AG04449 (cell line): Measurements from ENCODE around the gene POLE.

Source experiments
- CTCF ChIA-PET: fragments of 350-600 bp; formaldehyde crosslinking; extraction: SDS; loops from one replicate; lab custom pipeline; 2021; ENCODE audit warnings: antibody characterized with exemption; lab: Yijun Ruan, JAX
- POLR2A ChIA-PET: fragments of 400-600, 350-600 bp; formaldehyde crosslinking; extraction: SDS; loops from one replicate; lab custom pipeline; 2020; ENCODE audit warnings: antibody characterized with exemption, inconsistent platforms; lab: Yijun Ruan, JAX
- DNase-seq: peaks from one replicate; pipeline ENCODE4 v3.0.0-alpha.2; 2010; ENCODE audit warnings: low read depth, low spot score
- H3K4me3 ChIP-seq: 2 replicates; pipeline ENCODE4 v1.5.1; 2011; ENCODE audit warnings: low read depth, mild to moderate bottlenecking, control low read depth, low read length
- CTCF ChIP-seq: IDR thresholded peaks from one replicate; pipeline ENCODE4 v1.5.1; 2011; ENCODE audit warnings: mild to moderate bottlenecking, moderate library complexity, low read length, control low read depth, inconsistent platforms; ENCODE audit not compliant: insufficient read depth; ENCODE audit errors: missing control alignments

The POLE gene

DNA sequence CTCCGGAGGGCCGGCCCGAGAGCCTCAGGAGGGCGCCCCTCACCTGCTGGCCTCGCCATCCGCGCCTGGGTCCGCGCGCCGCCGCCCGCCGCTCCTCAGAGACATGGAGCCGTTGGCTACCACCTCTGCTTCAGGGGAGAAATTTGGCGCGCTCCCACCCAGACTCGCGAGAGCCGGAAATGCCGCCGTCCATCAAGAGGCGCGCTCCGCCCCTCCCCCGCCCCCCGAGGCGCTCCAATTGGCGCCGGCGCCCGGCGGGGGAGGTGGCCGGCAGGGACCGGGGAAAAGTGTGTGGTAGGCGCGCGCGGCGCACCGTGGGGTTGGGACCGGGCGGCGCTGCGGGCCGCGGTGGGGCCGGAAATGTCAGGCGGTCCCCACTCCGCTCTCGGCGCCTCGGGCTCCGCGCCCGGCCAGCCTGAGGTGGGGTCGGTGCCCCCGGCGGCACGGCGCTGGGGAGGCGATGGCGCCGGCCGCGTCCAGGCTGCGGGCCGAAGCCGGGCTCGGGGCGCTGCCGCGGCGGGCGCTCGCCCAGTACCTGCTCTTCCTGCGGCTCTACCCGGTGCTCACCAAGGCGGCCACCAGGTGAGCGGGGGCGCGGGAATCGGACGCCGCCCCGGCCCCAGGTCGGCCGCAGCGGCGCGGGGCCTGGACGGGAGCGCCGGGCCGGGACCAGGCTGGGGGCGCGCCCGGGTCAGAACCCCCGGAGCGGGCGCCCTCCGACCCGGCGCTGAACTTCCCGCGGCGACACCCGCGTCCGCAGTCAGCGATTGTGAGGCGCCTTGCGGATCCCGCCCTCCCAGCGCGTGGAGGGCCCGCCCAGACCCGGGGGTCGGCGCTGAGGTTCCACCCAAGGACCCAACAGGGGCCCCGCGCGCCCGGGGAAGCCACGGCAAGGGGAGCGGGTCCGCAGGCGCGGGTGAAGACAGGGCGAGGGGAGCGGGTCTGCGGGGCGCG is at the start of gene POLE, which contains the start of gene PXMP2:
POLE (minus strand) TSS at position 132 of the 954 bp plus-strand sequence; CDS start at position 105, 27 bp downstream.
PXMP2 (plus strand) TSS at position 377 of the 954 bp plus-strand sequence; CDS start at position 461, 84 bp downstream.
- DNase-seq = peak; percentile 26
- POLR2A ChIA-PET = no interaction called here
- H3K4me3 ChIP-seq = peak within 1 kb of the TSS; percentile 61
- TF ChIP-seq CTCF = no peak
- CTCF ChIA-PET = no interaction called here

- no peak overlapping the region for H3K4me3 ChIP-seq
- ChIA-PET CTCF (no interaction called here), POLR2A (no interaction called here)
- no peak for TF ChIP-seq CTCF
- DNase-seq = no peak
These were observed 49.8 kb upstream of the POLE start for GRCh38 chr12:132736913-132737312.

DNA sequence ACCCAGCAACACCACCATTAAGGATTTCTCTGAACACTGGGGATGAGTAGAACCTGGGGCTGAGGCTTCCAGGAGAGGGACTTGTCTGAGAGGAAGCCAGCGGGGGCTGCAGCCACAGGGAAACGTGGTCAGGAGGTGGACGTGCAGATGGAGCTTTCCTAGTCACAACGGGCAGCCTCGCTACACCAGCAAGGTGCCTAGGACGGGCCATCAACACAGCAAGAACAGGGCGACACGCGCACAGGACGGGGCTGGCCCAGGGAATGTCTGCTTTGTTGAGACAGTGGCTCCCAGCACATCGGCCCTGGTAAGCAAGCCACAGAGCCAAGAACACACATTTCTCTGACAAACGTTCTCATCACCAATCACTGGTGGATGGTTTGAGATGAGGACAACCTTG is 49.2 kb upstream of the POLE start:
- H3K4me3 ChIP-seq = no peak overlapping the region
- no peak for DNase-seq
- no peak for TF ChIP-seq CTCF
- POLR2A ChIA-PET = no interaction called here
- CTCF ChIA-PET = no interaction called here

- no peak overlapping the region for H3K4me3 ChIP-seq
- no peak for DNase-seq
- no peak for TF ChIP-seq CTCF
- ChIA-PET POLR2A (no interaction called here), CTCF (interaction anchor here (1.1 kb wide), 1 partner anchor 32 kb away, joined by 3 read pairs; no protein-coding TSS in a partner anchor)
These were observed 48.4 kb upstream of the POLE start for GRCh38 chr12:132735496-132735895.

GRCh38 chr12:132734206-132734605 is 47.1 kb upstream of the POLE start:
- CTCF ChIA-PET = no interaction called here

More at GRCh38 chr12:132734206-132734605, 47.1 kb upstream of the POLE start:
- no peak for DNase-seq
- H3K4me3 ChIP-seq = no peak overlapping the region
- POLR2A ChIA-PET = no interaction called here
- TF ChIP-seq CTCF = no peak
